Frontal cortex (tissue), 4 donors: ENCODE data around the gene ZSWIM5. TPM values are rescaled to one million over a fixed set of nuclear protein-coding genes. Genes with fewer than 3 reads are reported as not detected.
"Not testable (repeated sequence)": the region's sequence is repeated elsewhere in the genome, so short reads cannot be mapped to it uniquely, and the experiment has no call there.

Experiments
- DNase-seq, 2 donors: peaks; one replicate each; pipeline ENCODE4 v3.0.0; 2012; ENCODE audit warnings: low spot score in 2 of 2
- FAIRE-seq: peaks from 2 replicates; lab custom pipeline; 2012; peaks lifted over from hg19 to GRCh38; lab: Jason Lieb, UNC
- total RNA-seq: library from RNA; depleted of rRNA; stranded (reverse); fragments of >200 nt; gene quantifications from one replicate; pipeline ENCODE4 v1.2.3, GENCODE V29; 2014
- donor health status: control.
- donor health status: control.
- donor health status: control.

The ZSWIM5 gene
- 15.9 TPM for total RNA-seq

GRCh38 chr1:45205910-45206721, at the start of gene ZSWIM5:
ZSWIM5 (minus strand) TSS chr1:45206605; CDS start chr1:45206350, 255 bp downstream.
- FAIRE-seq = no peak

GRCh38 chr1:45254490-45254889, 48.1 kb upstream of the ZSWIM5 start:
- DNase-seq = no peak
- no peak for FAIRE-seq

More at GRCh38 chr1:45205910-45206721, at the start of gene ZSWIM5:
- DNase-seq = peak; percentile 84 to 92

DNA sequence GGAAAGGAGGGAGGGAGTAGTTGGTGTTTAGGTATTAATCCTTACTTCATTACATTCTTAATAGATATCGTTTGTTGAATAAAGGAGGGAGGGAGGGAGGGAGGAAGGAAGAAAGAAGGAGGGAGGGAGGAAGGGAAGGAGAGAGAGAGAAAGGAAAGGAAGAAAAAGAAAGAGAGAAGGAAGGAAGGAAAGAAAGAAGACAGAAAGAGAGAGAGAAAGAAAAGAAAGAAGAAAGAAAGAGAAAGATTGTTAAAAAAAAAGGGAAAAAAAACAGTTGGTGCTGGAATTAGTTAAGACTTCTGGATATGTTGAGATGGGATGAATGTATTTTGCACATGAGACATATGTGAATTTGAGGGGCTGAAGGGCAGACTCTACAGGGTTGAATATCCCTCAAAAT, 44.1 kb upstream of the ZSWIM5 start:
- no peak for FAIRE-seq
- DNase-seq = no peak

DNA sequence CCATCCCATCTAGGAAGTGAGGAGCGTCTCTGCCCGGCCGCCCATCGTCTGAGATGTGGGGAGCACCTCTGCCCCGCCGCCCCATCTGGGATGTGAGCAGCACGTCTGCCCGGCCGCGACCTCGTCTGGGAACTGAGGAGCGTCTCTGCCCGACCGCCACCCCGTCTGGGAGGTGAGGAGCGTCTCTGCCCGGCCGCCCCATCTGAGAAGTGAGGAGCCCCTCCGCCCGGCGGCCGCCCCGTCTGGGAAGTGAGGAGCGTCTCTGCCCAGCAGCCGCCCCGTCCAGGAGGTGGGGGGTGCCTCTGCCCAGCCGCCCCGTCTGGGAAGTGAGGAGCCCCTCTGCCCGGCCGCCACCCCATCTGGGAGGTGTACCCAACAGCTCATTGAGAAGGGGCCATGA, 41.6 kb upstream of the ZSWIM5 start:
- not testable (repeated sequence) for FAIRE-seq, DNase-seq

DNA sequence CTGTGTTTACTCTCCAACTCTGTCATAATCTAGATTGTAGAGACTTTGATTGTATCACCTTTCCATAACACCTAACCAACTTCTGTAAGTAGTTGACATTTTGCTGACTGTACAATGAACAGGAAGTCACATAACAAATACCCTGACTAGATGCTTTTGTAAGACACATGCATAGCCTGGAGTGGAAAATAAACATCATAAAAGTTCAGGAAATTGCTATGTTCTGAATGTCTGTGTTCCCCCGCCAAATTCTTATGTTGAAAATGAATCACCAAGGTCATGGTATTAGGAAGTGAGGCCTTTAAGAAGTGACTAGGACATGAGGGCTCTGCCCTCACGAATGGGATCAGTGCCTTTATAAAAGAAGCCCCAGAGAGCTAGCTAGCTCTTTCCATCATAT, 40.4 kb upstream of the ZSWIM5 start:
- FAIRE-seq = no peak
- no peak for DNase-seq

GRCh38 chr1:45246359-45246758, 40.0 kb upstream of the ZSWIM5 start:
- FAIRE-seq, DNase-seq: not testable (repeated sequence)

DNA sequence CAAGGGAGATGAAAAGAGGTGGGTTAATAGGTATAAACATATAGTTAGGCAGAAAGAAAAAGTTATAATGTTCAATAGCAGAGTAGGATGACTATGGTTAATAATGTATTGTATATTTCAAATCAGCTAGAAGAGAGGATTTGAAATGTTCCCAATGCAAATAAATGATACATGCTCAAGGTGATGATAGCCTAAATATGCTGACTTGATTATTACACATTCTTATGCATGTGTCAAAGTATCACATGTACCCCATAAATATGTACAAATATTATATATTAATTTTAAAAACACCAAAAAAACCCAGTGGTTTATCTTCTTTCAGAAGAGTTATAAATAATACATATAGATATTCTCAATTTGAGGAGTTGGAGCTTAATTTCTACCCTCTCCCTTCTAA, 38.3 kb upstream of the ZSWIM5 start:
- DNase-seq (no peak), FAIRE-seq (no peak)

DNA sequence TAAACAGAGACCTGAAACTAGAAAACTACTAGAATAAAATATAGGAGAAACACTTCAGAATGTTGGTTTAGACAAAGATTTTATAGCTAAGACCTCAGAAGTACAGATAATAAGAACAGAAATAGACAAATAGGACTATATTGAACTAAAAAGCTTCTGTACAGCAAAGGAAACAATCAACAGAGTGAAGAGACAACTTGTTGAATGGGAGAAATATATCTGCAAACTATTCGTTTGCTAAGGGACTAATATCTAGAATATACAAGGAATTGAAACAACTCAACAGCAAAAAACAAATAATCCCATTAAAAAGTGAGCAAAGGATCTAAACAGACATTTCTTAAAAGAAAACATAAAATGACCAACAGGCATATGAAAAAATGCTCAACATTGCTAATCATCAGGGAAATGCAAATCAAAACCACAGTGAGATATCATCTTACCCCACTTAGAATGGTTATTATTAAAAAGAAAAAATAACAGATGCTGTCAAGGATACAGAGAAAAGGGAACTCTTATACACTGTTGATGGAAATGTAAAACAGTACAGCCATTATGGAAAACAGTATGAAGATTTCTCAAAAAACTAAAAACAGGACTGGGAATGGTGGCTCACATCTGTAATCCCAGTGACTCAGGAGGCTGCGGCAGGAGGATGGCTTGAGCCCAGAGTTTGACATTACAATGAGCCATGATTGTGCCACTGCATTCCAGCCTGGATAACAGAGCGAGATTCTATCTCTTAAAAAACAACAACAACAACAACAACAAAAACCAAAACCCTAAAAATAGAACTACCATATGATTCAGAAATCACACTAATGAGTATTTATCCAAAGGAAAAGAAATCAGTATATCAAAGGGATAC, 37.3 kb upstream of the ZSWIM5 start:
- DNase-seq (no peak), FAIRE-seq (no peak)

DNA sequence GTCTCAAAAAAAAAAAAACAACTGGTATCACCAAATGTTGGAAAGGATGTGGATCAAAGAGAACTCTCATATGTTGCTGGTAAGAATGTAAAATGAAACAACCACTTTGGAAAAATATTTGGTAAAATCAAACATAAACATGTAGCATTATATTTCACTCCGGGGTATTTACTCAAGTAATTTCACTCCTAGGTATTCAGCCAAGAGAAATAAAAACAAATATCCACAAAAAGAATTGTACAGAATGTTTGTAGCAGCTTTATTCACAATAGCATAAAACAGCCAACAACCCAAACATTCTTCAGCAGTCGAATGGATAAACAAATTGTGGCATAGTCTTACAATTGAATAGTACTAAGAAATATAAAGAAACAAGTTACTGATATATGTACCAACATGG, 32.4 kb upstream of the ZSWIM5 start:
- DNase-seq (no peak), FAIRE-seq (no peak)

DNA sequence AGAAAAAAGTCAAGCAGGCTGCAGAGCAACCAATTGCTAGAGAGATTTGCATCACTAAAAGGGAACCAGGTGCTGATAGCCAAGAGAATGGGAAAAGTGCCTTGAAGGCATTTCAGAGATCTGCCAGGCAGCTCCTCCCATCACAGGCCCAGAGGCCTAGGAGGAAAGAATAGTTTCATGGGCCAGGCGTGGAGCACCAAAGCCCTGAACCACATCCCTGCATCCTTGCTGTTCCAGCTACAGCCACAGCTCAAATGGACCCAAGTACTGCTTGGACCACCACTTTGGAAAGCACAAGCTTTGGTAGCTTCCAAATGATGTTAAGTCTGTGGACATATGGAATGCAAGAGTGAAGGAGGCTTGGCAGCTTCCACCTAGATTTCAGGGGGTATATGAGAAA, 29.7 kb upstream of the ZSWIM5 start:
- DNase-seq (no peak), FAIRE-seq (no peak)

DNA sequence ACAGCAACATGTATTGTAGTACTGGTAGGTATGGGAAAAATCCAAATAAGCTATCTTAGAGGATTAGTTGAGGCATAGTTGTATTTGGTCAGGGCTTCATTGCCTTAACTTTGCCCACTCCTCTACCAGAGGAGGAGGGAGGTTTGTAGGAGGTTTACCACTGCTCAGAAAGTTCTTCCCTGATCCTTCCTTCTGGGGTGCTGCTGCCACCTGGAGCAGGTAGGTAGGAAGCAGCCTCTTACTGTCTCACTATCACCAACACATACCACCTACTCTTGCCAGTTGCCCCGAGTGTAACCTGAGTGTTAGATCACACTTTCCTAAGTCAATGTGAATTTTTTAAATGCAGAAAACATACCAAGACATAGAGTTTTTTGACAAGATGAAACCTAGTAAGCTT, 24.1 kb upstream of the ZSWIM5 start:
- FAIRE-seq = no peak

GRCh38 chr1:45225598-45225997, 19.2 kb upstream of the ZSWIM5 start:
- FAIRE-seq = no peak
- no peak for DNase-seq

More for the DNA sequence above, 24.1 kb upstream of the ZSWIM5 start:
- DNase-seq = no peak

DNA sequence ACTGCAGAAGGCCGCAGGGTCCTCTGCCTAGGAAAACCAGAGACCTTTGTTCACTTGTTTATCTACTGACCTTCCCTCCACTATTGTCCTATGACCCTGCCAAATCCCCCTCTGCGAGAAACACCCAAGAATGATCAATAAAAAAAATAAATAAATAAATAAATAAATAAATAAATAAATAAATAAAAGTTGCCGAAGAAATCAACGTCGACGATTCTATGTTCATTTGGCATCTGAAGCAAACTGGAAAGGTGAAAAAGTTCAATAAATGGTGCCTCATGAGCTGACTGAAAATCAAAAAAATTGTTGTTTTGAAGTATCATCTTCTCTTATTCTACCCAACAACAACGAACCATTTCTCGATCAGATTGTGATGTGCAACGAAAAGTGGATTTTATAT, 17.3 kb upstream of the ZSWIM5 start:
- not testable (repeated sequence) for DNase-seq, FAIRE-seq

- no peak for FAIRE-seq
Measured at GRCh38 chr1:45221716-45222115, 15.3 kb upstream of the ZSWIM5 start.

DNA sequence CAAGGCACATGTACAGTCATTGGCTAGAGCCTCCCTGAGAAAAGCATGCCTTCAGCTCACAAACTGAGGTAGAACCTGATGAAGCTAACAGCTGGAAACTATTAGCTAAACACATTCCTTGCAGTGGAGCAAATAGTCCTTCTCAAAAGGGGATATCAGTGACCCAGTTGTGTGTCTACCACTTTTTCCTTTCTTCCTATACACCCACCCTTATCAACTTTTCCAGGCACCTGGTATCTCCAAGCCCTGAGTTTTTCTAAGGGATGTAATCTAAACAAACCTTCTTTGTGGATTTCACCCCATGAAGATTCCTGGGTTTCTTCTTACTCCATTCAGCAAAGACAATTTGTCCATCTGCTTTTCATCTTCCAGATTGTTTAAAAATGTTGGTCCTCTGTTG, 10.5 kb upstream of the ZSWIM5 start:
- DNase-seq (no peak), FAIRE-seq (no peak)

More at GRCh38 chr1:45221716-45222115, 15.3 kb upstream of the ZSWIM5 start:
- DNase-seq = no peak

DNA sequence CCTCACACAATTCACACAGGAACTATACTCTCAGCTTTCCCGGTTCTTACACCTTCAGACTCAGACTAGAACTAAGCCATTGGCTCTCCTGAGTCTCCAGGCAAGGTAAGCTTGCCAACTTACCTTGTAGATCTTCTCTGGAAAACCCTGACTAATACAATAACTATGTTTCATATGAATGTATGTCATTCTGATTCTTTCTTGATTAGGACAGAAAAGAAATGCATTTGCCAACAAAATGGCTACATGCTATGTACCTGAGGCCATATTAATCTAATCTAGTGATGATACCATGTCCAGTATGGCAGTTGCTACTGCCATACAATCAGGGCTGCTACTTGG, 9.8 kb upstream of the ZSWIM5 start:
- no peak for FAIRE-seq
- DNase-seq = no peak

- DNase-seq (no peak), FAIRE-seq (no peak)
Measured at GRCh38 chr1:45215485-45216199, 9.2 kb upstream of the ZSWIM5 start.

DNA sequence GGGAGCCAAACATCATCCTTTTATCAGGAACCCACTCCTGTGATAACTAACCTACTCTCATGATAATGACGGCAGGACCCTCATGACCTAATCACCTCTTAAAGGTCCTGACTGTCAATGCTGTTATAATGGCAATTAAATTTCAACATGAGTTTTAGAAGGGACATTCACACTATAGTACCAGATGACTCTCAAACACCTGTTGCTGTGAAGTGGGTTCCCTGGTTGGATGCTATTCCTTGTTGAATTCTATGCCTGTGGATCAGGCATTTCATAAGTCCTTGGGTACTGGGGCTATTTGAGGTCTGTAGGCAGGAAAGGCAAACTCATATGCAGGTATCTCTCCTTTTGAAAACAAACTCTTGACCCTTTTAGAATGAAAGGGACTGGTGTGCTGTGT, 7.5 kb upstream of the ZSWIM5 start:
- no peak for FAIRE-seq
- DNase-seq = no peak

DNA sequence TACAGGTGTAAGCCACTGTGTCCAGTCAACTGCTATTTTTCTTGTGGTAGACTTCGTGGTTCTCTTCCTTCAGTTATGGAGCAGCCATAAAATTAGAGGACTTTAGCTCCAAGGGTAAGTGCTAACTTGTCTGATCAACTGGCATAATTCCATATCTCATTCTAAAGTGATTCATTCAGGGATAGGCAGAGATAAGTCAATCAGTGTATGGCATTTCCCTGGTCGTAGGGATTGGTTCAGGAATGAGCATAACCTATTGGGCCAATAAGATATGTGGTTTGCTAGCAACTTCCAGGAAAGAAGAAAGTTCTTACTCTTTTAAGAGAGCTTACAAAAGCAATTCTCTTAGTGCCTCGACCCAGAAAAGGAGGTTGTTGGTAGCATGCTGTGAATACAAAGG, 4.7 kb upstream of the ZSWIM5 start:
- FAIRE-seq (no peak), DNase-seq (no peak)
